Dedifferentiated amniotic fluid mesenchymal stem cell (primary cell): Measurements from ENCODE around the gene RC3H2.
A peak's percentile ranks its signal among the peaks of the same experiment; 100 is the strongest.
"Not testable (repeated sequence)": the region's sequence is repeated elsewhere in the genome, so short reads cannot be mapped to it uniquely, and the experiment has no call there.

Source experiments
- DNase-seq: peaks from one replicate; pipeline ENCODE4 v3.0.0-alpha.2; 2016; ENCODE audit errors: extremely low spot score

The RC3H2 gene

GRCh38 chr9:122841501-122841900, 63.7 kb downstream of the RC3H2 start:
- no peak for DNase-seq

GRCh38 chr9:122838441-122838840, 66.7 kb downstream of the RC3H2 start:
- DNase-seq = not testable (repeated sequence)

GRCh38 chr9:122837266-122837850, 67.8 kb downstream of the RC3H2 start:
- DNase-seq = no peak

GRCh38 chr9:122835313-122835731, 69.8 kb downstream of the RC3H2 start:
- DNase-seq = no peak

- no peak for DNase-seq
Observed at GRCh38 chr9:122832194-122832593, 73.0 kb downstream of the RC3H2 start.

- DNase-seq = not testable (repeated sequence)
Observed at GRCh38 chr9:122828965-122829284, 76.2 kb downstream of the RC3H2 start.

GRCh38 chr9:122827761-122828093, 77.4 kb downstream of the RC3H2 start:
- peak; percentile 47 for DNase-seq

GRCh38 chr9:122822938-122823337, 82.2 kb downstream of the RC3H2 start:
- DNase-seq = no peak

GRCh38 chr9:122822056-122822455, 83.1 kb downstream of the RC3H2 start:
- DNase-seq = no peak

GRCh38 chr9:122821278-122821943, 83.7 kb downstream of the RC3H2 start:
- no peak for DNase-seq

GRCh38 chr9:122820490-122820845, 84.7 kb downstream of the RC3H2 start:
- DNase-seq = no peak

- no peak for DNase-seq
Observed at GRCh38 chr9:122819791-122820489, 85.2 kb downstream of the RC3H2 start.

GRCh38 chr9:122819326-122819725, 85.8 kb downstream of the RC3H2 start:
- peak; percentile 29 for DNase-seq

- DNase-seq = no peak
Observed at GRCh38 chr9:122816163-122816867, 88.8 kb downstream of the RC3H2 start.

- DNase-seq = no peak
Observed at GRCh38 chr9:122815544-122815943, 89.6 kb downstream of the RC3H2 start.

- DNase-seq = no peak
Observed at GRCh38 chr9:122814545-122814944, 90.6 kb downstream of the RC3H2 start.

GRCh38 chr9:122812736-122813135, 92.4 kb downstream of the RC3H2 start:
- DNase-seq = no peak

- DNase-seq = peak; percentile 80
Observed at GRCh38 chr9:122810306-122810946, 94.7 kb downstream of the RC3H2 start.

- not testable (repeated sequence) for DNase-seq
Observed at GRCh38 chr9:122809261-122809660, 95.9 kb downstream of the RC3H2 start.

- DNase-seq = no peak
Observed at GRCh38 chr9:122808141-122808540, 97.0 kb downstream of the RC3H2 start.

- no peak for DNase-seq
Observed at GRCh38 chr9:122807271-122807900, 97.8 kb downstream of the RC3H2 start.

- DNase-seq = no peak
Observed at GRCh38 chr9:122806661-122807060, 98.5 kb downstream of the RC3H2 start.
